Gastroesophageal sphincter (tissue), 4 donors: ENCODE measurements around the gene SYK. TPM values are rescaled to one million over a fixed set of nuclear protein-coding genes. Genes with fewer than 3 reads are reported as not detected.

Experiments
- ATAC-seq: fragments of 150-250 bp; one replicate; pipeline ENCODE4 v1.9.1; 2016; ENCODE audit warnings: mild to moderate bottlenecking, moderate library complexity
- H3K27ac ChIP-seq, 4 donors: fragments of 200-600 bp; sonication (generic) in 3 of 4; 1 replicate in 3 of 4; 2 replicates in 1 of 4; pipeline ENCODE4 v1.5.1; 2016 to 2019
- H3K27me3 ChIP-seq: fragments of 200-600 bp; sonication (generic); one replicate; pipeline ENCODE4 v1.5.1; 2019
- H3K36me3 ChIP-seq, 2 donors: fragments of 200-600 bp; sonication (generic); one replicate each; pipeline ENCODE4 v1.5.1; 2019; ENCODE audit warnings: control low read depth in 1 of 2
- H3K4me1 ChIP-seq, 3 donors: fragments of 200-600 bp; sonication (generic); 1 replicate in 2 of 3; 2 replicates in 1 of 3; pipeline ENCODE4 v1.5.1; 2016 to 2019; ENCODE audit warnings: control low read depth in 2 of 3
- H3K4me3 ChIP-seq, 2 donors: fragments of 200-600 bp; sonication (generic); one replicate each; pipeline ENCODE4 v1.5.1; 2019; ENCODE audit warnings: mild to moderate bottlenecking in 1 of 2, moderate library complexity in 1 of 2
- H3K9me3 ChIP-seq, 3 donors: fragments of 200-600 bp; sonication (generic); one replicate each; pipeline ENCODE4 v1.5.1; 2017 to 2019; ENCODE audit warnings: control low read depth in 2 of 3
- EP300 ChIP-seq: sonication (generic); formaldehyde crosslinking; IDR thresholded peaks from one replicate; pipeline ENCODE4 v1.6.1; 2017; ENCODE audit warnings: antibody characterized with exemption, mild to moderate bottlenecking
- POLR2A ChIP-seq, 2 donors: fragments of 450-650 bp; IDR thresholded peaks; one replicate each; pipeline ENCODE4 v1.6.1; 2017; ENCODE audit warnings: antibody characterized with exemption in 2 of 2, mild to moderate bottlenecking in 2 of 2, moderate library complexity in 1 of 2
- POLR2AphosphoS5 ChIP-seq: sonication (generic); formaldehyde crosslinking; IDR thresholded peaks from one replicate; pipeline ENCODE4 v1.6.1; 2017; ENCODE audit warnings: antibody characterized with exemption
- WGBS, 2 donors: methylation state at CpG; one replicate each; pipeline ENCODE4 v1.1.5; 2018; ENCODE audit warnings: low coverage in 1 of 2; 5-methylcytosine and 5-hydroxymethylcytosine counted together
- total RNA-seq, 4 donors: library from RNA; depleted of rRNA; stranded (reverse); fragments of >200 nt; gene quantifications; one replicate each; pipeline ENCODE4 v1.1.0, GENCODE V29; 2016
- TF ChIP-seq, protein P1 (sequence below), 4 experiments: fragments of 200-600 bp in 2 of 4; fragments of 450-650 bp in 2 of 4; sonication (generic) in 1 of 4; IDR thresholded peaks; one replicate each; pipeline ENCODE4 v1.5.1; 2017 to 2019; ENCODE audit warnings: antibody characterized with exemption in 4 of 4, mild to moderate bottlenecking in 2 of 4, moderate library complexity in 2 of 4

The SYK gene
- total RNA-seq, 4 donors from 2014 or later = 4.0 to 15.3 (median 10.4) TPM

DNA sequence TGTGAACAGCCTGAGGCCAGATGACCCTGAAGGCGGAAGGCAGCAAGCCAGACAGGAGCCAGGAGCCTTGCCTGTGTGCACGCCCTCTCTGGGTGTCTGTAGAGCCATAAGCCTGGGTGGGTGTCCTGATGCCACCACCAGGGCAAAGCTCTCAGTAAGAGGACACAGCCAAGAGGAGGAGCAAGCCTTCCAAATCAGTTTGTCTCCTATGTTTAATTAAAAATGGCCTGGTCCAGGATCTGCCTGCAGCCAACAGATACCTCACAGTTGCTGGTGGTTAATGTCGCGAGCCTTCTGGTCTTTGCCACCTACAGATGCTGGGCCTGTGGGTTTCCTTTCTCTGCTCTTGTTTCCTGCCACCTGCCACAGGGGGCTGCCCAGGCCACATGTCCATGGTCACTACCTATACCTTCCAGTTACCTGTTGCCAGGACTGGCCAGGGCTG, 56.9 kb downstream of the SYK start:
- no peak overlapping the region for H3K27ac ChIP-seq
- TF ChIP-seq POLR2AphosphoS5 (no peak), EP300 (no peak), POLR2A (IDR thresholded peaks at IDR 0.05) (no peak)
- TF ChIP-seq, protein P1, sequence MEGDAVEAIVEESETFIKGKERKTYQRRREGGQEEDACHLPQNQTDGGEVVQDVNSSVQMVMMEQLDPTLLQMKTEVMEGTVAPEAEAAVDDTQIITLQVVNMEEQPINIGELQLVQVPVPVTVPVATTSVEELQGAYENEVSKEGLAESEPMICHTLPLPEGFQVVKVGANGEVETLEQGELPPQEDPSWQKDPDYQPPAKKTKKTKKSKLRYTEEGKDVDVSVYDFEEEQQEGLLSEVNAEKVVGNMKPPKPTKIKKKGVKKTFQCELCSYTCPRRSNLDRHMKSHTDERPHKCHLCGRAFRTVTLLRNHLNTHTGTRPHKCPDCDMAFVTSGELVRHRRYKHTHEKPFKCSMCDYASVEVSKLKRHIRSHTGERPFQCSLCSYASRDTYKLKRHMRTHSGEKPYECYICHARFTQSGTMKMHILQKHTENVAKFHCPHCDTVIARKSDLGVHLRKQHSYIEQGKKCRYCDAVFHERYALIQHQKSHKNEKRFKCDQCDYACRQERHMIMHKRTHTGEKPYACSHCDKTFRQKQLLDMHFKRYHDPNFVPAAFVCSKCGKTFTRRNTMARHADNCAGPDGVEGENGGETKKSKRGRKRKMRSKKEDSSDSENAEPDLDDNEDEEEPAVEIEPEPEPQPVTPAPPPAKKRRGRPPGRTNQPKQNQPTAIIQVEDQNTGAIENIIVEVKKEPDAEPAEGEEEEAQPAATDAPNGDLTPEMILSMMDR (IDR thresholded peaks at IDR 0.05) = no peak
- no peaks in the 10 kb centered on the region for H3K9me3 ChIP-seq
- H3K27me3 ChIP-seq = no peaks in the 10 kb centered on the region
- peaks cover 0 to 11% of the 10 kb centered on the region in 2 donors for H3K36me3 ChIP-seq
- ATAC-seq = no peak
- H3K4me1 ChIP-seq = no peaks in the 10 kb centered on the region
- 100% methylated on average over 1 of the region's 4 CpGs; no CpG with 5 or more reads in 1 of the 2 donors for WGBS, 2 donors
- no peak overlapping the region for H3K4me3 ChIP-seq

DNA sequence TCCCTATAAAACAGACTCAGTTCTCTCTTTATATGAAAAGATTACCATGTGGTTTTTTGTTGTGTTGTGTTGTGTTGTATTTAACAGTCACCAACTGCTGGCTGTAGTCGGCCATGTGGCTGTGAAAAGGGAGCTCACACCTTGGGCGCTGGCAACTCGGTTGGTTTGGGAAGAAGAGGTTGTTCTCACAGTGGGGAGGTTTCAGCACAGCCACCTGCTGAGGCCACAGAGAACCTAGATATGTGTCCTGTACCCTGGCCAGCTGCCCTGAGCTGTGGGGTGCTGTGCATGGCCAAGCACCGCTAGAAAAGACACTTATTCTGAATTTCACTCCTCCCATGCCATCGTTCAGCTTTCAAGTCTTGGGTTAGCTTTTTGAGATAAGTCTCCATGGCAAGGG, 58.8 kb downstream of the SYK start:
- ATAC-seq = no peak
- H3K36me3 ChIP-seq = peaks cover 0 to 11% of the 10 kb centered on the region in 2 donors

DNA sequence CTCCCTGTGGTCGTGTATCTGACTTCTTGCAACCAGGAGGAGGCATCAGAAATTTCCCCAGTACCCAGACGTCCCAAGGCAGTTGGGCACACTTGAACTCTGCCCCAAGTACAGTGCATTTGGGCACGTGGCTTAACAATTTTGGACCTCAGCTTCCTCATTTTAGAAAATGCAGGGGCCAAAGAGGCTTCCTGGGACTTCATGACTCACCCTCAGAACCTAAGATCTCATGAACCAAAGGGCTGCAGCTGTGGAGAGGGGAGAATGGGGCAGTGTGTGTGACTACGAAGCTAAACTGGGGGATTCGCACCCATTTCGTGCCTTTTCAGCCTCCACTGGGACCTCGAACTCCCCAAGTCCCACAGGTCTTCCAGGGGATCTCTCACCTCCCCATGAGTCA, 59.2 kb downstream of the SYK start:
- Histone ChIP-seq H3K27ac (no peak overlapping the region), H3K9me3 (no peaks in the 10 kb centered on the region), H3K4me1 (no peaks in the 10 kb centered on the region), H3K36me3 (peaks cover 0 to 11% of the 10 kb centered on the region in 2 donors), H3K27me3 (no peaks in the 10 kb centered on the region), H3K4me3 (no peak overlapping the region)
- ATAC-seq = peak; percentile 50
- WGBS, 2 donors = 100% methylated on average over 4 of the region's 7 CpGs; no CpG with 5 or more reads in 1 of the 2 donors
- TF ChIP-seq POLR2A (IDR thresholded peaks at IDR 0.05) (no peak), EP300 (no peak), POLR2AphosphoS5 (no peak)
- TF ChIP-seq, protein P1 (IDR thresholded peaks at IDR 0.05) = no peak

More for the DNA sequence above, 58.8 kb downstream of the SYK start:
- H3K9me3 ChIP-seq = no peaks in the 10 kb centered on the region
- H3K4me3 ChIP-seq = no peak overlapping the region
- H3K27ac ChIP-seq = no peak overlapping the region
- WGBS, 2 donors = 83 to 92% methylated on average over 3 to 5 of the region's 5 CpGs
- H3K4me1 ChIP-seq = no peaks in the 10 kb centered on the region
- H3K27me3 ChIP-seq = no peaks in the 10 kb centered on the region
- TF ChIP-seq POLR2AphosphoS5 = no peak

DNA sequence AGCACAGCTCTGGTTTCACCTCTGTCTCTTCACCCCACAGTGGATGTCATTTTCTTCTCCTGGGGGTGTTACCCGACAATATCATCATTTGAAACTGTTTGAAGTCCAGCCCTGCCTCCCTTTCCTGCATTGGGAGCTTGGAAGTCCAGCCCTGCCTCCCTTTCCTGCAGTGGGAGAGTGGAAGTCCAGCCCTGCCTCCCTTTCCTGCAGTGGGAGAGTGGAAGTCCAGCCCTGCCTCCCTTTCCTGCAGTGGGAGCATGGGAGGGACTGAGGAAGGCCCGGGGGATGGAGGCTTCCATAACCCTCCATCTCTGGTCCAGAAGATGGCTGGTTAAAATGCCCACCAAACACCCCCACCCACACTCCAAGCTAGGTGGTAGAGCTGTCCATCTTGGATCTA, 59.8 kb downstream of the SYK start:
- WGBS, 2 donors = no CpG with 5 or more reads among the region's 2 CpGs
- peaks cover 0 to 11% of the 10 kb centered on the region in 2 donors for H3K36me3 ChIP-seq
- H3K27me3 ChIP-seq = no peaks in the 10 kb centered on the region
- TF ChIP-seq EP300 (no peak), POLR2A (IDR thresholded peaks at IDR 0.05) (no peak), POLR2AphosphoS5 (no peak)
- TF ChIP-seq, protein P1 (IDR thresholded peaks at IDR 0.05) = no peak
- no peak for ATAC-seq
- no peaks in the 10 kb centered on the region for H3K4me1 ChIP-seq
- H3K4me3 ChIP-seq = no peak overlapping the region
- no peak overlapping the region for H3K27ac ChIP-seq
- H3K9me3 ChIP-seq = no peaks in the 10 kb centered on the region

DNA sequence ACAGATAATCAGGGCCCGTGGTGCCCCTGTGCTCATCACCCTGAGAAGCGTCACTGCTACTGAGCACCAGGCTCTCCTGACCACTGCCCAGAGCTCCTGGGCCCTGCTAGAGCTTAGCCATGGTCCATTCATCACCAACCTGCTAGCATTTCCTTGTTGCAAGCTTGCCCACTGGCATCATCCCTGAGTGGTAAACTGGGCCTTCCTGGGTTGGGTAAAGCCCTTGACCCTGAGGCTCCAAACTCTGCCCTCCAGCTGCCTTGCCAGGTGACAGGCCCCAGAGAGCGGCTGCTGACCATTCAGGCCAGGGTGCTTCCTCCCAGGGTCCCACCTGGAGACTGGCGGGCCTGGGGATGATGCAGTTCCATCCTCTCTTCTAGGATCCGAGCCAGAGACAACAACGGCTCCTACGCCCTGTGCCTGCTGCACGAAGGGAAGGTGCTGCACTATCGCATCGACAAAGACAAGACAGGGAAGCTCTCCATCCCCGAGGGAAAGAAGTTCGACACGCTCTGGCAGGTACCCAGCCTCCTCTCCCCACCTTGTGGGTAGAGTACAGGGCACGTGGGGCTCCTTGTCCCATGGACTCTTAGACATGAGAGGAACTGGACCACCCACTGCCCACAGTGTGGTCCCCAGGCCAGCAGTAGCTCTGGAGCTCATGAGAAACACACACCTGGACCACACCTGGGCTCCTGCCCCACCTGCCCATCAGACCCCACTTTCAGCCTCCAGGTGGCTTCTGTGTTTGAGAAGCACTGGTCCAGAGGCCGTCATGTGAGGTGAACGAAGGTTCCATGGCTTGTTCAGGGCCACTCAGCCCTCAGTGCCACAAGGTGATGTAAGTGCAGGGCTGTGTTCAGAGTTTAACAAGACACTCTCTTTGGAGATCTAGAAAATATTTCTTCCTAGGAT, 60.5 kb downstream of the SYK start:
- Histone ChIP-seq H3K4me1 (no peaks in the 10 kb centered on the region), H3K4me3 (no peak overlapping the region), H3K27me3 (no peaks in the 10 kb centered on the region), H3K27ac (no peak overlapping the region), H3K36me3 (peaks cover 0 to 11% of the 10 kb centered on the region in 2 donors), H3K9me3 (no peaks in the 10 kb centered on the region)
- ATAC-seq = no peak
- TF ChIP-seq POLR2A (IDR thresholded peaks at IDR 0.05) (no peak), EP300 (no peak)
- WGBS, 2 donors = 100% methylated on average over 1 of the region's 16 CpGs; no CpG with 5 or more reads in 1 of the 2 donors

DNA sequence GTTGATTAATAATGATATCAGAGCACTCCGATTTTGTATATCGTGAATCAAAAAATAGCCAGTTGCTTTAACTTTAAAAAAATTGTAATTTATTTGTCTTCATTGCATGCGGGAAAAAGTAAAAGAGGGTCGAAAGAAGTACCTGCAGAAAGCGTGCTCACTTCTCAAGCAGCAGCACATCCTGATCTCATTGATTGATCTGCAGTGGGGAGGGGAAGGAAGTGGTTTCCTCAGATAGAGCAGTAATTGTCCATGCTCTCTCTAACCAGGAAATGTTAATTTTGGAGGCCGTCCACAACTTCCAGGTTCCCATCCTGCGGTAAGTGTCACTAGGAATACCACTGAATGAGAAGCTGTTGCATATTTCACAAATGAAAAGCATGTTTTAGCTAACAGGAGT, 63.2 kb downstream of the SYK start:
- Histone ChIP-seq H3K27ac (no peak overlapping the region), H3K4me3 (no peak overlapping the region), H3K9me3 (no peaks in the 10 kb centered on the region), H3K36me3 (peaks cover 0 to 11% of the 10 kb centered on the region in 2 donors), H3K4me1 (no peaks in the 10 kb centered on the region), H3K27me3 (no peaks in the 10 kb centered on the region)
- 73 to 91% methylated on average over 4 to 7 of the region's 7 CpGs for WGBS, 2 donors
- TF ChIP-seq, protein P1 (IDR thresholded peaks at IDR 0.05) = no peak
- no peak for TF ChIP-seq POLR2A (IDR thresholded peaks at IDR 0.05)
- no peak for TF ChIP-seq POLR2AphosphoS5
- no peak for TF ChIP-seq EP300
- no peak for ATAC-seq
